HepG2 (cell line): Measurements from ENCODE around the gene NBPF3. TPM values are rescaled to one million over a fixed set of nuclear protein-coding genes. Genes with fewer than 3 reads are reported as not detected.

ENCODE experiments used
- ATAC-seq: fragments of 200-7000 bp; cut with Tn5 transposase; 3 replicates; pipeline ENCODE4 v1.9.1; 2020; ENCODE audit warnings: mild to moderate bottlenecking, moderate library complexity
- BruUV-seq: library from RNA; stranded (reverse); fragments of 400-500 nt; replicated peaks from 2 replicates; lab custom pipeline; 2021; lab: Mats Ljungman, UMichigan
- CTCF ChIA-PET: fragments of 300-600 bp; formaldehyde crosslinking; extraction: SDS; loops from one replicate; lab custom pipeline; 2021; ENCODE audit warnings: low total read pairs, inconsistent platforms, low intra/inter-chr PET ratio; lab: Yijun Ruan, JAX
- POLR2A ChIA-PET: fragments of 350-600 bp; sonication (Branson Sonifier 250); formaldehyde crosslinking; loops from one replicate; lab custom pipeline; 2020; ENCODE audit warnings: antibody characterized with exemption, inconsistent platforms; lab: Yijun Ruan, JAX
- DNase-seq: peaks from one replicate; pipeline ENCODE4 v3.0.0-alpha.2; 2015; ENCODE audit warnings: low spot score
- FAIRE-seq: peaks from 3 replicates; lab custom pipeline; 2011; peaks lifted over from hg19 to GRCh38; lab: Jason Lieb, UNC
- H2AFZ ChIP-seq: one replicate; pipeline ENCODE4 v1.6.1; 2011; ENCODE audit warnings: low read length, inconsistent platforms
- H3K27ac ChIP-seq: fragments of 300-600 bp; 3 replicates; pipeline ENCODE4 v1.8.0; 2011; ENCODE audit warnings: mixed run types, mild to moderate bottlenecking, mixed read lengths, low read length, inconsistent platforms; ENCODE audit not compliant: insufficient read depth; ENCODE audit errors: extremely low read length
- H3K27me3 ChIP-seq, 2 experiments: fragments of 200-600 bp in 1 of 2; 2 replicates in 1 of 2; 3 replicates in 1 of 2; pipeline versions ENCODE4 v1.6.0 to v1.8.0; 2011; ENCODE audit warnings: low read length in 2 of 2, mild to moderate bottlenecking in 2 of 2, moderate library complexity in 2 of 2, inconsistent platforms in 1 of 2; ENCODE audit not compliant: insufficient read depth in 2 of 2, control insufficient read depth in 1 of 2
- H3K36me3 ChIP-seq, 2 experiments: fragments of 200-600 bp in 1 of 2; replicated peaks in 1 of 2; 2 replicates in 1 of 2; 3 replicates in 1 of 2; pipeline versions ENCODE4 v1.5.1 to v1.8.0; 2011; ENCODE audit warnings: low read length in 2 of 2, inconsistent platforms in 1 of 2; ENCODE audit not compliant: insufficient read depth in 2 of 2, control insufficient read depth in 1 of 2
- H3K4me1 ChIP-seq: 2 replicates; pipeline ENCODE4 v1.5.1; 2012; ENCODE audit warnings: low read length, inconsistent platforms; ENCODE audit not compliant: insufficient read depth
- H3K4me2 ChIP-seq: 2 replicates; pipeline ENCODE4 v1.6.0; 2011; ENCODE audit warnings: low read depth, low read length, inconsistent platforms
- H3K4me3 ChIP-seq, 3 experiments: fragments of 200-600 bp in 1 of 3; sonication (generic), shearing (Covaris generic) in 1 of 3; replicated peaks in 1 of 3; 2 replicates each; pipeline ENCODE4 v1.5.1; 2011 to 2016; ENCODE audit warnings: low read length in 3 of 3, inconsistent platforms in 2 of 3, low read depth in 2 of 3, mild to moderate bottlenecking in 2 of 3, control low read depth in 1 of 3, mixed read lengths in 1 of 3; ENCODE audit not compliant: insufficient read depth in 1 of 3
- H3K79me2 ChIP-seq: one replicate; pipeline ENCODE4 v1.6.1; 2011; ENCODE audit warnings: low read length, inconsistent platforms; ENCODE audit not compliant: insufficient read depth
- H3K9ac ChIP-seq: 2 replicates; pipeline ENCODE4 v1.6.0; 2011; ENCODE audit warnings: mild to moderate bottlenecking, low read depth, low read length, inconsistent platforms; ENCODE audit not compliant: insufficient read depth
- H3K9me3 ChIP-seq: 2 replicates; pipeline ENCODE4 v1.5.1; 2012; ENCODE audit warnings: mild to moderate bottlenecking, low read length
- H4K20me1 ChIP-seq: 2 replicates; pipeline ENCODE4 v1.6.0; 2011; ENCODE audit warnings: inconsistent platforms, mild to moderate bottlenecking, low read length, moderate library complexity; ENCODE audit not compliant: insufficient read depth
- DNMT1 ChIP-seq: sonication (generic); formaldehyde crosslinking; IDR thresholded peaks from 2 replicates; pipeline ENCODE4 v1.5.1; 2020; ENCODE audit warnings: mild to moderate bottlenecking, missing genetic modification reagents
- GLMP ChIP-seq: sonication (generic); formaldehyde crosslinking; IDR thresholded peaks from 2 replicates; pipeline ENCODE4 v1.9.0; 2021; ENCODE audit warnings: missing genetic modification reagents, mild to moderate bottlenecking, borderline replicate concordance
- MAFK ChIP-seq, 2 experiments: IDR thresholded peaks in 1 of 2; conservative IDR thresholded peaks in 1 of 2; 2 replicates each; pipeline ENCODE4 v1.6.1; 2011; ENCODE audit warnings: improper control_type of control experiment in 2 of 2, low read length in 2 of 2
- NFYB ChIP-seq: sonication (generic); formaldehyde crosslinking; IDR thresholded peaks from 2 replicates; pipeline ENCODE4 v1.4.0; 2020; ENCODE audit warnings: missing genetic modification reagents
- NPAS2 ChIP-seq: sonication (generic); formaldehyde crosslinking; IDR thresholded peaks from 2 replicates; pipeline ENCODE4 v1.8.0; 2022; ENCODE audit warnings: mild to moderate bottlenecking, missing genetic modification reagents, borderline replicate concordance
- NR3C1 ChIP-seq: sonication (generic); formaldehyde crosslinking; IDR thresholded peaks from 2 replicates; pipeline ENCODE4 v1.4.0; 2020; ENCODE audit warnings: missing genetic modification reagents
- SP1 ChIP-seq, 2 experiments: fragments of 450-650 bp in 1 of 2; sonication (generic) in 1 of 2; formaldehyde crosslinking in 1 of 2; IDR thresholded peaks; 2 replicates each; pipeline versions ENCODE4 v1.4.0 to v1.6.1; 2016 to 2020; ENCODE audit warnings: missing genetic modification reagents in 1 of 2
- ZFP37 ChIP-seq: sonication (generic); formaldehyde crosslinking; IDR thresholded peaks from 2 replicates; pipeline ENCODE4 v1.4.0; 2020; ENCODE audit warnings: missing genetic modification reagents, borderline replicate concordance
- ZFX ChIP-seq: sonication (generic); formaldehyde crosslinking; IDR thresholded peaks from 2 replicates; pipeline ENCODE4 v1.4.0; 2020; ENCODE audit warnings: mild to moderate bottlenecking, low read depth, missing genetic modification reagents, moderate library complexity
- ZNF510 ChIP-seq: sonication (generic); formaldehyde crosslinking; IDR thresholded peaks from 2 replicates; pipeline ENCODE4 v1.4.0; 2020; ENCODE audit warnings: low read depth, mild to moderate bottlenecking, missing genetic modification reagents
- ZNF879 ChIP-seq: sonication (generic); formaldehyde crosslinking; IDR thresholded peaks from 2 replicates; pipeline ENCODE4 v1.8.1; 2023; ENCODE audit warnings: missing genetic modification reagents
- WGBS: methylation state at CpG from one replicate; pipeline ENCODE4 v1.1.6; 2017; ENCODE audit warnings: low lambda C conversion rate; 5-methylcytosine and 5-hydroxymethylcytosine counted together
- in situ Hi-C: cut with HindIII; loops from 2 replicates; pipeline ENCODE4 v1.10.0; 2017; ENCODE audit warnings: low pct_unique_long_range_greater_than_20kb; ENCODE audit not compliant: extremely low pct_ligation_motif_present
- intact Hi-C: fragments of 100-400 bp; cut with micrococcal nuclease; formaldehyde crosslinking; loops from one replicate; pipeline ENCODE4 v1.10.0; 2022; ENCODE audit not compliant: unreplicated experiment
- polyA plus RNA-seq, 8 experiments: library from polyadenylated mRNA; depleted of rRNA in 3 of 8; stranded (reverse) in 7 of 8; unstranded in 1 of 8; fragments of >200 nt; fragmentation: Illumina TruSeq in 4 of 8; extraction: Trizol in 4 of 8; gene quantifications; 2 replicates each; pipeline versions ENCODE4 v1.2.1 to v1.2.3, GENCODE V29; 2011 to 2016; ENCODE audit warnings: low read depth in 4 of 8, missing spikeins in 1 of 8, mixed read lengths in 1 of 8; ENCODE audit not compliant: insufficient read depth in 1 of 8
- total RNA-seq, 5 experiments: library from RNA; depleted of rRNA; stranded (reverse); fragments of >200 nt; fragmentation: Illumina TruSeq; extraction: Trizol; gene quantifications; 2 replicates each; pipeline ENCODE4 v1.2.3, GENCODE V29; 2016; ENCODE audit warnings: low read depth in 1 of 5
- TF ChIP-seq, protein P1 (sequence below): sonication (generic); formaldehyde crosslinking; IDR thresholded peaks from 2 replicates; pipeline ENCODE4 v1.9.0; 2021; ENCODE audit warnings: missing genetic modification reagents, borderline replicate concordance

The NBPF3 gene
- total and polyA plus RNA-seq, 2 of the 13 experiments (the other 11 are each of a cell fraction or from before 2014, with no cell fraction given) = 3.5 to 4.9 TPM

DNA sequence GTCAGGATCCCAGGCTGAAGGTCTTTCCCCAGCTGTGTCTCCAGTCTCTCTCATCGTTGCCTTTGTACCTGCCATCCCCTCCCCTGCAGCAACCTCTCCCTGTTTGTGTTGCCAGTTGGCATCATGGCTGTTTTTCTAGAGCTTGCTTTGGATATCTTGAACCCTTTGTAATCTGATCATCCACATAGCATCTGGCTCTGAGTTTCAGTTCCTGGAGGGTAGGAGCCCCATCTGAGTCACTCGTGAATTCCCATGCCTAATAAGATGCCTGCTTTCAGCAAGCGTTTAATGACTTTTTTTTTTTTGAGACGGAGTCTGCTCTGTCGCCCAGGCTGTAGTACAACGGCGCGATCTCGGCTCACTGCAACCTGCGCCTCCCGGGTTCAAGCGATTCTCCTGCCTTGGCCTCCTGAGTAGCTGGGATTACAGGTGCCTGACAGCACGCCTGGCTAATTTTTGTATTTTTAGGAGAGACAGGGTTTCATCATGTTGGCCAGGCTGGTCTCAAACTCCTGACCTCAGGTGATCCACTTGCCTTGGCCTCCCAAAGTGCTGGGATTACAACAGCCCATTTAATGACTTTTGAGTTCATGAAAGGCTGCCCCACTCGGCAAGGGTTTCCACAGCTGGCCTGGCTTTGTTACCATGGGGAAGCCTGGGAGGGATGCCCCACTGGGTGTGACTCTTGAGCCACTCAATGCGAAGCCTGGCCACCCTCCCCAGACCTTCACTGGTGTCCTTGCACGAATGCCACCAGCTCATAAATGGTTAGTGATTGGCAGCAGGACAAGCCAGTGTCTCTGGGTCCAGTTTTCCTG is 81.2 kb downstream of the NBPF3 start:
- Histone ChIP-seq H3K4me3 (no peak overlapping the region), H3K9me3 (no peaks in the 10 kb centered on the region), H3K4me2 (no peak overlapping the region), H3K79me2 (no peaks in the 10 kb centered on the region), H3K9ac (no peak overlapping the region), H4K20me1 (no peaks in the 10 kb centered on the region), H3K27ac (no peak overlapping the region), H3K27me3 (peaks cover 0 to 33% of the 10 kb centered on the region in 2 experiments; a peak in 1 of 5 replicates), H3K36me3 (no peaks in the 10 kb centered on the region), H3K4me1 (peaks cover 16% of the 10 kb centered on the region), H2AFZ (no peak overlapping the region)
- CTCF ChIA-PET = no interaction called here
- POLR2A ChIA-PET = no interaction called here
- TF ChIP-seq ZNF879 = no peak
- TF ChIP-seq, protein P1, sequence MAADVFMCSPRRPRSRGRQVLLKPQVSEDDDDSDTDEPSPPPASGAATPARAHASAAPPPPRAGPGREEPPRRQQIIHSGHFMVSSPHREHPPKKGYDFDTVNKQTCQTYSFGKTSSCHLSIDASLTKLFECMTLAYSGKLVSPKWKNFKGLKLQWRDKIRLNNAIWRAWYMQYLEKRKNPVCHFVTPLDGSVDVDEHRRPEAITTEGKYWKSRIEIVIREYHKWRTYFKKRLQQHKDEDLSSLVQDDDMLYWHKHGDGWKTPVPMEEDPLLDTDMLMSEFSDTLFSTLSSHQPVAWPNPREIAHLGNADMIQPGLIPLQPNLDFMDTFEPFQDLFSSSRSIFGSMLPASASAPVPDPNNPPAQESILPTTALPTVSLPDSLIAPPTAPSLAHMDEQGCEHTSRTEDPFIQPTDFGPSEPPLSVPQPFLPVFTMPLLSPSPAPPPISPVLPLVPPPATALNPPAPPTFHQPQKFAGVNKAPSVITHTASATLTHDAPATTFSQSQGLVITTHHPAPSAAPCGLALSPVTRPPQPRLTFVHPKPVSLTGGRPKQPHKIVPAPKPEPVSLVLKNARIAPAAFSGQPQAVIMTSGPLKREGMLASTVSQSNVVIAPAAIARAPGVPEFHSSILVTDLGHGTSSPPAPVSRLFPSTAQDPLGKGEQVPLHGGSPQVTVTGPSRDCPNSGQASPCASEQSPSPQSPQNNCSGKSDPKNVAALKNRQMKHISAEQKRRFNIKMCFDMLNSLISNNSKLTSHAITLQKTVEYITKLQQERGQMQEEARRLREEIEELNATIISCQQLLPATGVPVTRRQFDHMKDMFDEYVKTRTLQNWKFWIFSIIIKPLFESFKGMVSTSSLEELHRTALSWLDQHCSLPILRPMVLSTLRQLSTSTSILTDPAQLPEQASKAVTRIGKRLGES (CRISPR knock-in tag) = no peak
- TF ChIP-seq DNMT1 (CRISPR knock-in tag) = no peak
- no peak for TF ChIP-seq NR3C1 (CRISPR knock-in tag)
- intact Hi-C loops = no loop called here
- BruUV-seq = no TSS peak
- WGBS = 65% methylated on average over 14 of the region's 16 CpGs
- FAIRE-seq (no peak), DNase-seq (no peak), ATAC-seq (no peak)
- in situ Hi-C loops = no loop called here

- Histone ChIP-seq H3K4me3 (no peak overlapping the region), H3K27ac (no peak overlapping the region), H3K4me2 (no peak overlapping the region), H3K36me3 (no peaks in the 10 kb centered on the region), H3K9me3 (no peaks in the 10 kb centered on the region), H3K79me2 (no peaks in the 10 kb centered on the region), H3K4me1 (peaks cover 13% of the 10 kb centered on the region), H3K27me3 (peaks cover 0 to 33% of the 10 kb centered on the region in 2 experiments; a peak in 1 of 5 replicates), H2AFZ (no peak overlapping the region), H4K20me1 (no peaks in the 10 kb centered on the region), H3K9ac (no peak overlapping the region)
- POLR2A ChIA-PET = no interaction called here
- in situ Hi-C loops = no loop called here
- intact Hi-C loops = no loop called here
- FAIRE-seq = no peak
- no peak for DNase-seq
- CTCF ChIA-PET = no interaction called here
- 68% methylated on average over 4 of the region's 4 CpGs for WGBS
- TF ChIP-seq SP1 (IDR thresholded peaks at IDR 0.05) = no peak
- no peak for TF ChIP-seq SP1 (CRISPR knock-in tag; IDR thresholded peaks at IDR 0.05)
- TF ChIP-seq NFYB (CRISPR knock-in tag) = no peak
- no peak for TF ChIP-seq ZFX (CRISPR knock-in tag)
- no peak for TF ChIP-seq NPAS2 (CRISPR knock-in tag)
- TF ChIP-seq ZNF510 (CRISPR knock-in tag) = no peak
- TF ChIP-seq GLMP = no peak
- peak; percentile 27 to 45; a peak in 2 of 4 replicates for TF ChIP-seq MAFK (conservative IDR thresholded peaks at IDR 0.05 in 1 of 2, IDR thresholded peaks at IDR 0.05 in 1 of 2; ENCODE audit: low read length in 2 of 2)
- no peak for TF ChIP-seq ZFP37 (CRISPR knock-in tag)
- no peak for ATAC-seq
- no TSS peak for BruUV-seq
Measured at GRCh38 chr1:21521717-21522060, 81.8 kb downstream of the NBPF3 start.
